HEK293 (cell line): Measurements from ENCODE around the gene KLRD1.
"Not testable (repeated sequence)": the region's sequence is repeated elsewhere in the genome, so short reads cannot be mapped to it uniquely, and the experiment has no call there.

Experiments
- CTCF ChIA-PET: fragments of 350-600 bp; formaldehyde crosslinking; extraction: SDS; loops from one replicate; lab custom pipeline; 2021; ENCODE audit warnings: antibody characterized with exemption; lab: Yijun Ruan, JAX
- POLR2A ChIA-PET: fragments of 300-600 bp; formaldehyde crosslinking; extraction: SDS; loops from one replicate; lab custom pipeline; 2020; ENCODE audit warnings: antibody characterized with exemption, inconsistent platforms; lab: Yijun Ruan, JAX
- H3K27ac ChIP-seq: fragments of 200-500 bp; sonication (Bioruptor generic); 2 replicates; pipeline ENCODE4 v1.5.1; 2014; ENCODE audit warnings: low read depth, low read length, control low read depth, inconsistent platforms; ENCODE audit errors: extremely low read depth
- H3K36me3 ChIP-seq, 2 experiments: fragments of 200-500 bp in 1 of 2; sonication (Bioruptor generic) in 1 of 2; 1 replicate in 1 of 2; 2 replicates in 1 of 2; pipeline ENCODE4 v1.5.1; 2014 to 2017; ENCODE audit warnings: inconsistent platforms in 2 of 2, low read length in 2 of 2; ENCODE audit not compliant: control insufficient read depth in 2 of 2, insufficient read depth in 1 of 2
- H3K4me1 ChIP-seq: fragments of 200-500 bp; sonication (Bioruptor generic); 2 replicates; pipeline ENCODE4 v1.5.1; 2014; ENCODE audit warnings: mild to moderate bottlenecking, low read length, inconsistent platforms; ENCODE audit not compliant: control insufficient read depth, insufficient read depth
- H3K4me3 ChIP-seq: 2 replicates; pipeline ENCODE4 v1.5.1; 2011; ENCODE audit warnings: low read depth, mild to moderate bottlenecking, control low read depth, low read length, moderate library complexity
- H3K9me3 ChIP-seq: fragments of 200-500 bp; sonication (Bioruptor generic); 2 replicates; pipeline ENCODE4 v1.5.1; 2014; ENCODE audit warnings: low read depth, low read length, inconsistent platforms; ENCODE audit not compliant: control insufficient read depth, insufficient read depth
- EGR2 ChIP-seq: fragments of 450-650 bp; formaldehyde crosslinking; IDR thresholded peaks from 2 replicates; pipeline ENCODE4 v1.5.1; 2016; ENCODE audit warnings: low read depth, missing biosample characterization, missing genetic modification characterization
- FEZF1 ChIP-seq: fragments of 450-650 bp; formaldehyde crosslinking; IDR thresholded peaks from 2 replicates; pipeline ENCODE4 v1.5.1; 2016; ENCODE audit warnings: missing biosample characterization, missing genetic modification characterization
- GLIS2 ChIP-seq: fragments of 450-650 bp; formaldehyde crosslinking; IDR thresholded peaks from 2 replicates; pipeline ENCODE4 v1.5.1; 2016; ENCODE audit warnings: missing biosample characterization, missing genetic modification characterization
- KLF16 ChIP-seq: fragments of 450-650 bp; formaldehyde crosslinking; IDR thresholded peaks from 2 replicates; pipeline ENCODE4 v1.5.1; 2017; ENCODE audit warnings: missing biosample characterization, missing genetic modification characterization
- SCRT1 ChIP-seq: fragments of 450-650 bp; formaldehyde crosslinking; IDR thresholded peaks from 2 replicates; pipeline ENCODE4 v1.5.1; 2016; ENCODE audit warnings: missing biosample characterization, missing genetic modification characterization, borderline replicate concordance
- YY2 ChIP-seq: fragments of 450-650 bp; formaldehyde crosslinking; IDR thresholded peaks from 2 replicates; pipeline ENCODE4 v1.5.1; 2016; ENCODE audit warnings: missing biosample characterization, missing genetic modification characterization
- ZFP41 ChIP-seq: fragments of 450-650 bp; formaldehyde crosslinking; IDR thresholded peaks from 2 replicates; pipeline ENCODE4 v1.5.1; 2016; ENCODE audit warnings: missing biosample characterization, missing genetic modification characterization, borderline replicate concordance
- ZIC2 ChIP-seq: fragments of 450-650 bp; formaldehyde crosslinking; IDR thresholded peaks from 2 replicates; pipeline ENCODE4 v1.5.1; 2016; ENCODE audit warnings: missing biosample characterization, missing genetic modification characterization
- ZNF112 ChIP-seq: fragments of 450-650 bp; formaldehyde crosslinking; IDR thresholded peaks from 2 replicates; pipeline ENCODE4 v1.5.0; 2017; ENCODE audit warnings: missing biosample characterization, missing genetic modification characterization
- ZNF138 ChIP-seq: fragments of 450-650 bp; formaldehyde crosslinking; IDR thresholded peaks from 2 replicates; pipeline ENCODE4 v1.5.1; 2016; ENCODE audit warnings: missing biosample characterization, missing genetic modification characterization, borderline replicate concordance
- ZNF148 ChIP-seq: fragments of 450-650 bp; formaldehyde crosslinking; IDR thresholded peaks from 2 replicates; pipeline ENCODE4 v1.5.0; 2017; ENCODE audit warnings: missing biosample characterization, missing genetic modification characterization, borderline replicate concordance
- ZNF157 ChIP-seq: fragments of 450-650 bp; formaldehyde crosslinking; IDR thresholded peaks from 2 replicates; pipeline ENCODE4 v1.5.1; 2016; ENCODE audit warnings: missing biosample characterization, missing genetic modification characterization
- ZNF292 ChIP-seq: fragments of 450-650 bp; formaldehyde crosslinking; IDR thresholded peaks from 2 replicates; pipeline ENCODE4 v1.5.1; 2016; ENCODE audit warnings: low read depth, missing biosample characterization, missing genetic modification characterization, borderline replicate concordance
- ZNF324 ChIP-seq: fragments of 450-650 bp; formaldehyde crosslinking; IDR thresholded peaks from 2 replicates; pipeline ENCODE4 v1.5.1; 2016; ENCODE audit warnings: missing biosample characterization, missing genetic modification characterization
- ZNF335 ChIP-seq: fragments of 450-650 bp; formaldehyde crosslinking; conservative IDR thresholded peaks from 2 replicates; pipeline ENCODE4 v1.5.1; 2016; ENCODE audit warnings: missing biosample characterization, missing genetic modification characterization
- ZNF404 ChIP-seq: fragments of 450-650 bp; formaldehyde crosslinking; IDR thresholded peaks from 2 replicates; pipeline ENCODE4 v1.5.1; 2017; ENCODE audit warnings: missing biosample characterization, missing genetic modification characterization
- ZNF449 ChIP-seq: fragments of 450-650 bp; formaldehyde crosslinking; IDR thresholded peaks from 2 replicates; pipeline ENCODE4 v1.5.1; 2017; ENCODE audit warnings: missing biosample characterization, mild to moderate bottlenecking, missing genetic modification characterization, moderate library complexity
- ZNF629 ChIP-seq: fragments of 450-650 bp; formaldehyde crosslinking; IDR thresholded peaks from 2 replicates; pipeline ENCODE4 v1.5.1; 2017; ENCODE audit warnings: missing biosample characterization, missing genetic modification characterization
- ZNF677 ChIP-seq: fragments of 450-650 bp; IDR thresholded peaks from 2 replicates; pipeline ENCODE4 v1.5.0; 2018; ENCODE audit warnings: missing biosample characterization, mild to moderate bottlenecking, missing genetic modification characterization, moderate library complexity
- ZNF747 ChIP-seq: fragments of 450-650 bp; formaldehyde crosslinking; IDR thresholded peaks from 2 replicates; pipeline ENCODE4 v1.5.1; 2016; ENCODE audit warnings: missing biosample characterization, missing genetic modification characterization
- ZSCAN30 ChIP-seq: fragments of 450-650 bp; IDR thresholded peaks from 2 replicates; pipeline ENCODE4 v1.5.1; 2018; ENCODE audit warnings: missing biosample characterization, mild to moderate bottlenecking, missing genetic modification characterization, moderate library complexity

Gene KLRD1

GRCh38 chr12:10372559-10372958 is 64.9 kb downstream of the KLRD1 start (continued):
- TF ChIP-seq KLF16 (tag by site-specific recombination) (no peak), ZNF335 (tag by site-specific recombination) (no peak), ZIC2 (peak; percentile 85), ZNF324 (tag by site-specific recombination) (no peak), FEZF1 (tag by site-specific recombination) (no peak), EGR2 (tag by site-specific recombination) (no peak), ZNF747 (tag by site-specific recombination) (no peak), YY2 (tag by site-specific recombination) (no peak), ZNF292 (tag by site-specific recombination) (no peak), ZNF629 (tag by site-specific recombination) (no peak), ZNF449 (tag by site-specific recombination) (no peak), SCRT1 (tag by site-specific recombination) (no peak)
- TF ChIP-seq, all 188 proteins: peak for 3

GRCh38 chr12:10374624-10375018 is 67.0 kb downstream of the KLRD1 start:
- TF ChIP-seq ZNF138 (no peak), ZFP41 (tag by site-specific recombination) (no peak), ZNF148 (tag by site-specific recombination) (no peak), ZNF404 (tag by site-specific recombination) (no peak), ZNF112 (tag by site-specific recombination) (no peak), ZNF677 (tag by site-specific recombination) (no peak), GLIS2 (tag by site-specific recombination) (no peak), ZNF157 (no peak), ZSCAN30 (no peak)
- TF ChIP-seq, all 188 proteins: peak for 0
- ChIA-PET CTCF (interaction anchor here (0.7 kb wide), 1 partner anchor 8 kb away, joined by 3 read pairs; no protein-coding TSS in a partner anchor), POLR2A (no interaction called here)
- Histone ChIP-seq H3K4me3 (no peak overlapping the region), H3K4me1 (no peaks in the 10 kb centered on the region; the same call in 1 of the 2 replicates), H3K27ac (no peak overlapping the region), H3K9me3 (no peaks in the 10 kb centered on the region), H3K36me3 (peaks cover 21 to 47% of the 10 kb centered on the region in 2 experiments)

- H3K27ac ChIP-seq, CTCF ChIA-PET, H3K9me3 ChIP-seq, POLR2A ChIA-PET, H3K4me1 ChIP-seq, H3K4me3 ChIP-seq: not testable (repeated sequence)
- peaks cover 32 to 48% of the 10 kb centered on the region in 2 experiments for H3K36me3 ChIP-seq
Measured at GRCh38 chr12:10378737-10379136, 71.1 kb downstream of the KLRD1 start.
